Endothelial cell of umbilical vein (primary cell): Measurements from ENCODE around the gene FZR1. TPM values are rescaled to one million over a fixed set of nuclear protein-coding genes. Genes with fewer than 3 reads are reported as not detected.
A peak's percentile ranks its signal among the peaks of the same experiment; 100 is the strongest.
"Not testable (repeated sequence)": the region's sequence is repeated elsewhere in the genome, so short reads cannot be mapped to it uniquely, and the experiment has no call there.

ENCODE experiments used
- BruUV-seq: library from RNA; stranded (reverse); fragments of 400-500 nt; replicated peaks from 2 replicates; lab custom pipeline; 2021; lab: Mats Ljungman, UMichigan
- CTCF ChIA-PET: fragments of 300-600, 350-600 bp; sonication (Branson Sonifier 250); formaldehyde crosslinking; loops from one replicate; lab custom pipeline; 2021; ENCODE audit warnings: antibody characterized with exemption, inconsistent platforms; lab: Charles Lee
- POLR2A ChIA-PET: fragments of 300-600, 350-600 bp; sonication (Branson Sonifier 250); formaldehyde crosslinking; loops from one replicate; lab custom pipeline; 2021; ENCODE audit warnings: antibody characterized with exemption, inconsistent platforms; lab: Charles Lee
- DNase-seq: peaks from one replicate; pipeline ENCODE4 v3.0.0-alpha.2; 2011; ENCODE audit warnings: low read depth, low spot score
- FAIRE-seq: peaks from 2 replicates; lab custom pipeline; 2011; peaks lifted over from hg19 to GRCh38; lab: Jason Lieb, UNC
- H2AFZ ChIP-seq: 2 replicates; pipeline ENCODE4 v1.6.0; 2012; ENCODE audit warnings: low read depth, low read length, control low read depth, inconsistent platforms
- H3K27ac ChIP-seq: 2 replicates; pipeline ENCODE4 v1.5.1; 2011; ENCODE audit warnings: low read depth, mild to moderate bottlenecking, control low read depth, low read length, moderate library complexity; ENCODE audit not compliant: insufficient read depth
- H3K27me3 ChIP-seq, 2 experiments: 2 replicates each; pipeline versions ENCODE4 v1.6.0 to v1.6.1; 2011; ENCODE audit warnings: low read length in 2 of 2, mixed read lengths in 1 of 2; ENCODE audit not compliant: control insufficient read depth in 2 of 2, insufficient read depth in 2 of 2
- H3K36me3 ChIP-seq, 2 experiments: 2 replicates in 1 of 2; 3 replicates in 1 of 2; pipeline ENCODE4 v1.5.1; 2011; ENCODE audit warnings: low read length in 2 of 2, mild to moderate bottlenecking in 1 of 2, moderate library complexity in 1 of 2; ENCODE audit not compliant: control insufficient read depth in 2 of 2, insufficient read depth in 2 of 2; ENCODE audit errors: extremely low read depth in 1 of 2
- H3K4me1 ChIP-seq: 3 replicates; pipeline ENCODE4 v1.5.1; 2011; ENCODE audit warnings: mild to moderate bottlenecking, low read length; ENCODE audit not compliant: control insufficient read depth, insufficient read depth; ENCODE audit errors: extremely low read depth
- H3K4me2 ChIP-seq: 2 replicates; pipeline ENCODE4 v1.6.1; 2011; ENCODE audit warnings: low read length, control low read depth, mixed read lengths; ENCODE audit not compliant: insufficient read depth
- H3K4me3 ChIP-seq, 3 experiments: fragments of 200-600 bp in 1 of 3; sonication (generic), shearing (Covaris generic) in 1 of 3; replicated peaks in 1 of 3; 2 replicates each; pipeline ENCODE4 v1.5.1; 2011 to 2016; ENCODE audit warnings: control low read depth in 3 of 3, low read length in 3 of 3, mild to moderate bottlenecking in 2 of 3, inconsistent platforms in 1 of 3, low read depth in 1 of 3, moderate library complexity in 1 of 3; ENCODE audit not compliant: insufficient read depth in 1 of 3
- H3K79me2 ChIP-seq: 2 replicates; pipeline ENCODE4 v1.6.0; 2012; ENCODE audit warnings: low read length, inconsistent platforms; ENCODE audit not compliant: control insufficient read depth, insufficient read depth
- H3K9ac ChIP-seq: replicated peaks from 2 replicates; pipeline ENCODE3; 2011; ENCODE audit warnings: low read length, control low read depth; ENCODE audit not compliant: insufficient read depth; ENCODE audit errors: extremely low read depth
- H3K9me1 ChIP-seq: replicated peaks from 3 replicates; pipeline ENCODE4 v1.6.0; 2011; ENCODE audit warnings: mild to moderate bottlenecking, low read length; ENCODE audit not compliant: control insufficient read depth, insufficient read depth; ENCODE audit errors: extremely low read depth
- H3K9me3 ChIP-seq: replicated peaks from 2 replicates; pipeline ENCODE4 v1.5.1; 2012; ENCODE audit warnings: low read length, inconsistent platforms; ENCODE audit not compliant: control insufficient read depth, insufficient read depth
- H4K20me1 ChIP-seq: replicated peaks from 2 replicates; pipeline ENCODE3; 2011; ENCODE audit warnings: mild to moderate bottlenecking, low read length; ENCODE audit not compliant: control insufficient read depth, insufficient read depth; ENCODE audit errors: extremely low read depth
- EZH2 ChIP-seq: IDR thresholded peaks from 2 replicates; pipeline ENCODE4 v1.6.1; 2012; ENCODE audit warnings: borderline replicate concordance, low read depth, mild to moderate bottlenecking, moderate library complexity, low read length, inconsistent platforms; ENCODE audit not compliant: severe bottlenecking
- FOS ChIP-seq: IDR thresholded peaks from 2 replicates; pipeline ENCODE4 v1.6.1; 2011; ENCODE audit warnings: mild to moderate bottlenecking, low read length, moderate library complexity, borderline replicate concordance; ENCODE audit not compliant: insufficient read depth
- GATA2 ChIP-seq: IDR thresholded peaks from 2 replicates; pipeline ENCODE4 v1.7.0; 2011; ENCODE audit warnings: low read depth, mild to moderate bottlenecking, moderate library complexity, mixed read lengths, low read length; ENCODE audit not compliant: insufficient read length, insufficient read depth
- JUN ChIP-seq: IDR thresholded peaks from 2 replicates; pipeline ENCODE4 v1.6.1; 2011; ENCODE audit warnings: borderline replicate concordance, low read depth; ENCODE audit not compliant: insufficient read length, insufficient read depth
- MYC ChIP-seq: IDR thresholded peaks from one replicate; pipeline ENCODE4 v1.6.1; 2011; ENCODE audit warnings: mild to moderate bottlenecking, low read depth, low read length
- POLR2A ChIP-seq: IDR thresholded peaks from 2 replicates; pipeline ENCODE4 v1.6.1; 2012; ENCODE audit warnings: low read depth, mild to moderate bottlenecking, control low read depth, low read length
- POLR2AphosphoS5 ChIP-seq: IDR thresholded peaks from 2 replicates; pipeline ENCODE4 v1.6.1; 2012; ENCODE audit warnings: low read depth, mild to moderate bottlenecking, control low read depth, low read length, moderate library complexity; ENCODE audit not compliant: insufficient read depth
- dilution Hi-C: fragments of 300-500 bp; cut with MboI; formaldehyde crosslinking; loops from one replicate; pipeline ENCODE4 v1.15.0; 2019; ENCODE audit warnings: low sequenced_read_pairs; ENCODE audit not compliant: extremely low pct_ligation_motif_present
- intact Hi-C: fragments of 100-400 bp; cut with micrococcal nuclease; formaldehyde crosslinking; loops from one replicate; pipeline ENCODE4 v1.10.0; 2022
- polyA plus RNA-seq, 4 experiments: library from polyadenylated mRNA; depleted of rRNA in 3 of 4; stranded (reverse) in 3 of 4; unstranded in 1 of 4; fragments of >200 nt; gene quantifications; 2 replicates each; pipeline versions ENCODE4 v1.2.1 to v1.2.3, GENCODE V29; 2011 to 2012; ENCODE audit warnings: missing spikeins in 1 of 4
- total RNA-seq: library from RNA; stranded (reverse); gene quantifications from 2 replicates; pipeline ENCODE4 v1.2.3, GENCODE V29; 2021
- TF ChIP-seq, protein P1 (sequence below): IDR thresholded peaks from 2 replicates; pipeline ENCODE4 v1.6.1; 2011; ENCODE audit not compliant: insufficient read depth, insufficient read length
- TF ChIP-seq, protein P2 (sequence below), 2 donors: IDR thresholded peaks; 1 replicate in 1 of 2; 2 replicates in 1 of 2; pipeline ENCODE4 v1.5.1; 2011; ENCODE audit warnings: low read length in 2 of 2, mild to moderate bottlenecking in 2 of 2, moderate library complexity in 2 of 2, control low read depth in 1 of 2, inconsistent platforms in 1 of 2, low read depth in 1 of 2; ENCODE audit not compliant: insufficient read depth in 1 of 2; ENCODE audit errors: extremely low read depth in 1 of 2

FZR1 gene
- total and polyA plus RNA-seq, 2 donors (not counting 3 experiments of a cell fraction or from before 2014, with no cell fraction given), result 35.9 to 60.4 TPM

DNA sequence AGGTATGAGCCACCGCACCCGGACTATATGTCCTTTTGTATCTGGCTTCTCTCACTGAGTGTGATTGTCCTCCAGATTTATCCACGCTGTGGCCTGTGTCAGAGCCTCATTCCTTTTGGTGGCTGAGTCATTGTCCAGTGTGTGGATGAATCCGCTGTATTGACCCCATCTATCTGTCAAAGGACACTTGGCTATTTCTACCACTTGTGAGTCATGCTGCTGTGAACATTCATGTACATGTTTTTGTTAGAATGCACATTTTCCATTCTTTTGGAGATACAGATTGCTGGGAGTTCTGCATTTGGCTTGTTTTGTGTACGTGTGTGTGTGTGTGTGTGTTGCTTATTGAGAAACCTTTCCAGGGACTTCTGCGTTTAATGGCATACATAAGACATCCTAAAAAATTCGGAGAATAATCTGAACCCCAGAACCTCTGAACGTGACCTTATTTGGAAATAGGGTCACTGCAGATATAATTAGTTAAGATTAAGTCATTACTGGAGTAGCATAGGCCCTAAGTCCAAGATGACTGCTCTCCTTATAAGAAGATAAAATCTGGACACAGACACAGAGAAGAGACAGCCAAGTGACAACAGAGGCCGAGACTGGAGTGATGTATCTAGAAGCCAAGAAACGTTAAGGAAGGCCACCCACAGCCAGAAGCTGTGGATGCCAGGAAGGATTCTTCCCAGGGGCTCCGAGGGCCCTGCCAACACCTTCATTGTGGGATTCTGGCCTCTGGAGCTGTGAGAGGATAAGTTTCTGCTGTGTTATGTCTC is 74.2 kb downstream of the FZR1 start:
- H3K4me1 ChIP-seq, result peaks cover 16% of the 10 kb centered on the region
- POLR2A ChIA-PET, result no interaction called here
- DNase-seq (peak; percentile 69), FAIRE-seq (peak; percentile 96)
- H3K4me2 ChIP-seq, result no peak overlapping the region
- CTCF ChIA-PET, result interaction anchor here (1.2 kb wide), 1 partner anchor 35 kb away, joined by 5 read pairs; no protein-coding TSS in a partner anchor
- no peak overlapping the region for H3K4me3 ChIP-seq
- BruUV-seq, result no TSS peak
- no peak overlapping the region for H3K27ac ChIP-seq
- H2AFZ ChIP-seq, result no peak overlapping the region
- dilution Hi-C loops (no loop called here), intact Hi-C loops (no loop called here)
- H3K9me1 ChIP-seq, result no peaks in the 10 kb centered on the region
- H4K20me1 ChIP-seq, result no peaks in the 10 kb centered on the region
- no peaks in the 10 kb centered on the region for H3K79me2 ChIP-seq
- H3K9ac ChIP-seq, result no peak overlapping the region
- no peaks in the 10 kb centered on the region for H3K27me3 ChIP-seq
- TF ChIP-seq, protein P1, sequence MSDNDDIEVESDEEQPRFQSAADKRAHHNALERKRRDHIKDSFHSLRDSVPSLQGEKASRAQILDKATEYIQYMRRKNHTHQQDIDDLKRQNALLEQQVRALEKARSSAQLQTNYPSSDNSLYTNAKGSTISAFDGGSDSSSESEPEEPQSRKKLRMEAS, result no peak
- peak; percentile 94 for TF ChIP-seq FOS
- TF ChIP-seq, protein P2, sequence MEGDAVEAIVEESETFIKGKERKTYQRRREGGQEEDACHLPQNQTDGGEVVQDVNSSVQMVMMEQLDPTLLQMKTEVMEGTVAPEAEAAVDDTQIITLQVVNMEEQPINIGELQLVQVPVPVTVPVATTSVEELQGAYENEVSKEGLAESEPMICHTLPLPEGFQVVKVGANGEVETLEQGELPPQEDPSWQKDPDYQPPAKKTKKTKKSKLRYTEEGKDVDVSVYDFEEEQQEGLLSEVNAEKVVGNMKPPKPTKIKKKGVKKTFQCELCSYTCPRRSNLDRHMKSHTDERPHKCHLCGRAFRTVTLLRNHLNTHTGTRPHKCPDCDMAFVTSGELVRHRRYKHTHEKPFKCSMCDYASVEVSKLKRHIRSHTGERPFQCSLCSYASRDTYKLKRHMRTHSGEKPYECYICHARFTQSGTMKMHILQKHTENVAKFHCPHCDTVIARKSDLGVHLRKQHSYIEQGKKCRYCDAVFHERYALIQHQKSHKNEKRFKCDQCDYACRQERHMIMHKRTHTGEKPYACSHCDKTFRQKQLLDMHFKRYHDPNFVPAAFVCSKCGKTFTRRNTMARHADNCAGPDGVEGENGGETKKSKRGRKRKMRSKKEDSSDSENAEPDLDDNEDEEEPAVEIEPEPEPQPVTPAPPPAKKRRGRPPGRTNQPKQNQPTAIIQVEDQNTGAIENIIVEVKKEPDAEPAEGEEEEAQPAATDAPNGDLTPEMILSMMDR (IDR thresholded peaks at IDR 0.05; ENCODE audit: extremely low read depth in 1 of 2, insufficient read depth in 1 of 2, low read depth in 1 of 2, low read length in 2 of 2), result no peak
- TF ChIP-seq POLR2A, result no peak
- peak; percentile 44 for TF ChIP-seq POLR2AphosphoS5
- TF ChIP-seq EZH2, result no peak
- TF ChIP-seq GATA2, result no peak
- TF ChIP-seq MYC, result no peak
- peak; percentile 64 for TF ChIP-seq JUN
- H3K9me3 ChIP-seq, result no peaks in the 10 kb centered on the region
- peaks cover 0 to 1% of the 10 kb centered on the region in 2 experiments for H3K36me3 ChIP-seq

DNA sequence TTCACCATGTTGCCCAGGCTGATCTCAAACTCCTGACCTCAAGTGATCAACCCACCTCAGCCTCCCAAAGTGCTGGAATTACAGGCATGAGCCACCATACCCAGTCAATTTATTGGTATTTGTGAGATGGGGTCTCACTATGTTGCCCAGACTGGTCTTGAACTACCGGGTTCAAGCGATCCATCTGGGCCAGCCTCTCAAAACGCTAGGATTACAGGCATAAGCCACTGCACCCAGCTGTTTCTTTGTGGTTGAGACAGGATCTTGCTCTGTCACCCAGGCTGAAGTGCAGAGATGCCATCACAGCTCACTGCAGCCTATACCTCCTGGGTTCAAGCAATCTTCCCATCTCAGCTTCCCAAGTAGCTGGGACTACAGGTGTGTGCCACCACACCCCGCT is 75.7 kb downstream of the FZR1 start:
- H3K27me3 ChIP-seq, BruUV-seq, H3K4me2 ChIP-seq, FAIRE-seq, H4K20me1 ChIP-seq, H3K9ac ChIP-seq, H3K36me3 ChIP-seq, H3K9me1 ChIP-seq, H3K9me3 ChIP-seq, POLR2A ChIA-PET, H2AFZ ChIP-seq, DNase-seq, H3K4me3 ChIP-seq, H3K79me2 ChIP-seq, H3K27ac ChIP-seq, dilution Hi-C loops, intact Hi-C loops: not testable (repeated sequence)
- H3K4me1 ChIP-seq, result peaks cover 11% of the 10 kb centered on the region
- CTCF ChIA-PET, result interaction anchor here (1.1 kb wide), 1 partner anchor 26 kb away, joined by 3 read pairs; no protein-coding TSS in a partner anchor
